Uterus (tissue), 4 donors: ENCODE results near the gene VPS37C. TPM values are rescaled to one million over a fixed set of nuclear protein-coding genes. Genes with fewer than 3 reads are reported as not detected.
"Not testable (repeated sequence)": the region's sequence is repeated elsewhere in the genome, so short reads cannot be mapped to it uniquely, and the experiment has no call there.

ENCODE experiments used
- DNase-seq, 2 donors: peaks; one replicate each; pipeline ENCODE4 v3.0.0-alpha.2; 2019 to 2020
- H3K27ac ChIP-seq, 2 donors: fragments of 200-600 bp; sonication (generic); 1 replicate in 1 of 2; 2 replicates in 1 of 2; pipeline ENCODE4 v1.5.1; 2016 to 2018
- H3K27me3 ChIP-seq, 2 donors: fragments of 200-600 bp; sonication (generic); one replicate each; pipeline ENCODE4 v1.5.1; 2018 to 2019; ENCODE audit warnings: control low read depth in 1 of 2
- H3K36me3 ChIP-seq, 2 donors: fragments of 200-600 bp; sonication (generic); one replicate each; pipeline ENCODE4 v1.5.1; 2019; ENCODE audit warnings: control low read depth in 1 of 2
- H3K4me1 ChIP-seq, 2 donors: fragments of 200-600 bp; sonication (generic); one replicate each; pipeline ENCODE4 v1.5.1; 2018 to 2019; ENCODE audit warnings: control low read depth in 1 of 2
- H3K4me3 ChIP-seq, 2 donors: fragments of 200-600 bp; sonication (generic); 1 replicate in 1 of 2; 2 replicates in 1 of 2; pipeline ENCODE4 v1.5.1; 2018 to 2019; ENCODE audit warnings: mild to moderate bottlenecking in 1 of 2
- H3K9me3 ChIP-seq, 2 donors: fragments of 200-600 bp; sonication (generic); one replicate each; pipeline ENCODE4 v1.5.1; 2019; ENCODE audit warnings: control low read depth in 1 of 2
- POLR2A ChIP-seq, 2 donors: fragments of 450-650 bp; IDR thresholded peaks; one replicate each; pipeline ENCODE4 v1.6.1; 2016; ENCODE audit warnings: antibody characterized with exemption in 2 of 2, mild to moderate bottlenecking in 1 of 2, moderate library complexity in 1 of 2
- intact Hi-C: fragments of 100-400 bp; cut with DNase I; formaldehyde crosslinking; loops from one replicate; pipeline ENCODE4 v1.15.1; 2023; ENCODE audit warnings: low total_unique reads
- total RNA-seq, 4 donors: library from RNA; depleted of rRNA in 3 of 4; stranded (reverse); fragments of >200 nt in 3 of 4; gene quantifications; one replicate each; pipeline versions ENCODE4 v1.1.0 to v1.2.4, GENCODE V29; 2014 to 2023
- TF ChIP-seq, protein P1 (sequence below), 4 experiments: fragments of 200-600 bp in 2 of 4; fragments of 450-650 bp in 2 of 4; sonication (generic) in 2 of 4; IDR thresholded peaks; one replicate each; pipeline ENCODE4 v1.5.1; 2016 to 2019; ENCODE audit warnings: antibody characterized with exemption in 4 of 4, mild to moderate bottlenecking in 2 of 4, moderate library complexity in 1 of 4
- donor health status: DM: yes; HTN: yes; CAD: no.

Gene VPS37C
- total RNA-seq, 4 donors from 2014 or later: 0.26 to 26.3 (median 13.3) TPM

DNA sequence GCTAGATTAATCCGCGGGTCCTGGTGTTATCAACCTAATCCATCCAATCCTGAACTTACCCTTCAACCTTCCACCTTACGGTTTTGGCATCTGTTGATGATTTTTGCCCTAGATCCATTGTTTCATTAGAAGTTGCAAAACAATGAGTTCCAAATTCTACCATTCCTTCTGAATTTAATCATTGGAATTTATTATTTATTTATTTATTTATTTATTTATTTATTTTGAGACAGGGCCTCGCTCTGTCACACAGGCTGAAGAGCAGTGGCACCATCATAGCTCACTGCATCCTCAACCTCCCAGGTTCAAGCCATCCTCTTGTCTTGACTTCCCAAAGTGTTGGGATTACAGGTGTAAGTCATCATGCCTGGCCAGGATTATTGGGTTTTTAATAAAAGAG lies 20.3 kb upstream of the VPS37C start:
- no peak overlapping the region for H3K27ac ChIP-seq
- H3K4me3 ChIP-seq: no peak overlapping the region
- H3K36me3 ChIP-seq: no peaks in the 10 kb centered on the region
- DNase-seq: no peak
- H3K27me3 ChIP-seq: no peaks in the 10 kb centered on the region
- intact Hi-C loops: no loop called here
- TF ChIP-seq, protein P1, sequence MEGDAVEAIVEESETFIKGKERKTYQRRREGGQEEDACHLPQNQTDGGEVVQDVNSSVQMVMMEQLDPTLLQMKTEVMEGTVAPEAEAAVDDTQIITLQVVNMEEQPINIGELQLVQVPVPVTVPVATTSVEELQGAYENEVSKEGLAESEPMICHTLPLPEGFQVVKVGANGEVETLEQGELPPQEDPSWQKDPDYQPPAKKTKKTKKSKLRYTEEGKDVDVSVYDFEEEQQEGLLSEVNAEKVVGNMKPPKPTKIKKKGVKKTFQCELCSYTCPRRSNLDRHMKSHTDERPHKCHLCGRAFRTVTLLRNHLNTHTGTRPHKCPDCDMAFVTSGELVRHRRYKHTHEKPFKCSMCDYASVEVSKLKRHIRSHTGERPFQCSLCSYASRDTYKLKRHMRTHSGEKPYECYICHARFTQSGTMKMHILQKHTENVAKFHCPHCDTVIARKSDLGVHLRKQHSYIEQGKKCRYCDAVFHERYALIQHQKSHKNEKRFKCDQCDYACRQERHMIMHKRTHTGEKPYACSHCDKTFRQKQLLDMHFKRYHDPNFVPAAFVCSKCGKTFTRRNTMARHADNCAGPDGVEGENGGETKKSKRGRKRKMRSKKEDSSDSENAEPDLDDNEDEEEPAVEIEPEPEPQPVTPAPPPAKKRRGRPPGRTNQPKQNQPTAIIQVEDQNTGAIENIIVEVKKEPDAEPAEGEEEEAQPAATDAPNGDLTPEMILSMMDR (IDR thresholded peaks at IDR 0.05): no peak
- TF ChIP-seq POLR2A (IDR thresholded peaks at IDR 0.05): no peak
- no peaks in the 10 kb centered on the region for H3K4me1 ChIP-seq
- H3K9me3 ChIP-seq: no peaks in the 10 kb centered on the region

DNA sequence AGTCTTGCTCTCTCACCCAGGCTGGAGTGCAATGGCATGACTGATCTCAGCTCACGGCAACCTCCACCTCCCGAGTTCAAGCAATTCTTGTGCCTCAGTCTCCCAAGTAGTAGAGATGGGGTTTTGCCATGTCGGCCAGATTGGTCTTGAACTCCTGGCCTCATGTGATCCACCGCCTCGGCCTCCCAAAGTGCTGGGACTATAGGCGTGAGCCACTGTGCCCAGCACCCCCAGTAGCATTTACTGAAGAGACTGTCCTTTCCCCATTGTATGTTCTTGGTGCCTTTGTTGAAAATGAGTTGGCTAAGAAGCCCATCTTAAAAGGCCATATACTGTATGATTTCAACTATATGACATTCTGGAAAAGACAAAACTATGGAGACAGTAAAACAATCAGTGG lies 19.0 kb upstream of the VPS37C start:
- H3K9me3 ChIP-seq, H3K36me3 ChIP-seq, H3K27ac ChIP-seq, intact Hi-C loops, H3K27me3 ChIP-seq, H3K4me1 ChIP-seq, DNase-seq, H3K4me3 ChIP-seq: not testable (repeated sequence)

DNA sequence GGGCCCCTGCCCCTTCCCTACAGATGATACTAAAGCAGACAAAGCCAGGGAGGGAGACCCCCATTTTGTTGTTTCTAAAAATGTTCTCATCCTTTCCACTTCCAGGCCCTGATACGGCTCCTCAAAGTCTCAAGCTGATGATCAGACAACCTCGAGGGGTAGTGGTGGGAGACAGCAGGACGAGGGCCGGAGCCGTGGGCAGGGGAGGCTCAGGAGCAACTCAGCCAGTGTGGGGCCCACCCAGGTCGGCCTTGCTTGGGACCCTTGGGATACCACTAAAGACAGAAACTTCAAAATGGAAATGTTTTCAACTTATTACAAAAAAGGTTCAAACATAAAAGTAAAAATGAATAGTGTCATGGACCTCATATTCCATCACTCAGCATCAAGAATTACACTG lies 15.2 kb upstream of the VPS37C start:
- H3K36me3 ChIP-seq: no peaks in the 10 kb centered on the region
- H3K4me1 ChIP-seq: no peaks in the 10 kb centered on the region
- H3K27ac ChIP-seq: no peak overlapping the region
- intact Hi-C loops: loop anchor here (10.0 kb wide), 1 partner anchor 342 kb away; no protein-coding TSS in a partner anchor
- no peak overlapping the region for H3K4me3 ChIP-seq
- TF ChIP-seq POLR2A (IDR thresholded peaks at IDR 0.05): no peak
- TF ChIP-seq, protein P1 (IDR thresholded peaks at IDR 0.05): no peak
- H3K9me3 ChIP-seq: no peaks in the 10 kb centered on the region
- DNase-seq: no peak
- no peaks in the 10 kb centered on the region for H3K27me3 ChIP-seq

DNA sequence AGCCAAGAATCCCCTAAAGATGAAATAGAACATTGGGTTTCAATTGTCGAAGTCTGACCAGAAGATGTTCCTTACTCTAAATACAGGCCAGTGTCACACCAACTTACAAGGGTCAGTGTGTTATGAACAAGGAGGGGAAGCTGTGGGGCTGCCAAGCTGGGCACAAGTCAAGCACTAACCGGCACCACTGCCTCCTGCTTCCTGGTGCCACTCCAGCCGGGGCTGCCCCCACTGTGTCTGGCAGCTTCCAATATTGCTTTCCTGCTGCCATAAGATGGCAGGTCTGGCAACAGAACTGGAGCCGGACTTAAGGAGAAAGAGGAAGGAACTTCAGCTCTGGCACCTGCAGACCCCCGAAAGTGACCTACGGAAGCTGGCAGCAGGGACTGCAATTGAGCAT lies 13.7 kb upstream of the VPS37C start:
- H3K4me3 ChIP-seq: no peak overlapping the region
- no peak for TF ChIP-seq POLR2A (IDR thresholded peaks at IDR 0.05)
- TF ChIP-seq, protein P1 (IDR thresholded peaks at IDR 0.05): no peak
- H3K27ac ChIP-seq: no peak overlapping the region
- no peak for DNase-seq
- intact Hi-C loops: loop anchor here (10.0 kb wide), 1 partner anchor 340 kb away; no protein-coding TSS in a partner anchor
- no peaks in the 10 kb centered on the region for H3K4me1 ChIP-seq
- no peaks in the 10 kb centered on the region for H3K27me3 ChIP-seq
- no peaks in the 10 kb centered on the region for H3K36me3 ChIP-seq
- no peaks in the 10 kb centered on the region for H3K9me3 ChIP-seq

DNA sequence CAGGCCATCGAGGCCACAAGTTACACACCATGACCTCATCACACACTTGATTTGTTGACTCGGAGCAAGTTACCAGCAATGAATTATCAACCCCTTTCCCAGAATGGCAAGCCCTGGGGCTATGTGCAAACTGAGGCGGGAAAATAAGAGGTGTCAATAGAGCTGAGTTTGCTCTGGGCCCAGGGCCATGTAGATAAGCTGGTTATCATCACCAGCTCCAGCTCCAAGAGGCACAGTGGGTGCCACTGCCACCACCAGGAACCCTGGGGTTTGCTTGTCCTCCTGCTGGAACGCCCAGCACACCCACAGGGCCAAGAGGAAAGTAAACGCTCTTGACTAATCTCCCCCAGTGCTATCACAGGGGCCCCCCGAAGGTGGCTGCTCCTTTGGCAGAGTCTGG lies 13.0 kb upstream of the VPS37C start:
- no peak for TF ChIP-seq POLR2A (IDR thresholded peaks at IDR 0.05)
- TF ChIP-seq, protein P1 (IDR thresholded peaks at IDR 0.05): no peak
- H3K4me3 ChIP-seq: no peak overlapping the region
- no peak overlapping the region for H3K27ac ChIP-seq
- intact Hi-C loops: loop anchor here (10.0 kb wide), 1 partner anchor 339 kb away; no protein-coding TSS in a partner anchor
- H3K9me3 ChIP-seq: no peaks in the 10 kb centered on the region
- H3K27me3 ChIP-seq: no peaks in the 10 kb centered on the region
- no peak for DNase-seq
- no peaks in the 10 kb centered on the region for H3K4me1 ChIP-seq
- no peaks in the 10 kb centered on the region for H3K36me3 ChIP-seq

DNA sequence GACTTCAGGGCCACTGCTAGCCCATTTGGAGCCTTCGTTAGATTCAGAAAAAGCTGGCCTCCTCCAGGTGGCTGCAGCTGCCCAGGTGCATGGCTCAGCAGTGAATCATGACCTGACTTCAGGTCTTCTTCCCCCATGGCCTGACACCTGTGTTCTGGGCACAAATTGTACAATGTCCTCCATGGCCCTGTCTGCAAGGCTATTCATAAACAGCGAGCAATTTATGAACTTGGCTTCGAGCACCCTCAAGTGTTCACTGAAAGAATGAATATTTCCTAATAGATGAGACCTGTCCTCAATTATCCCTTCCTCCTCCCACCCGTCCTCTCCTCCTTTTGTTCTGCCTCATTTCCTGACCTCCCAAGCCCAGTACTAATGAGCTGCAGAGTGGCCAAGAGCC lies 12.2 kb upstream of the VPS37C start:
- Histone ChIP-seq H3K9me3 (no peaks in the 10 kb centered on the region), H3K27ac (no peak overlapping the region), H3K4me3 (no peak overlapping the region), H3K36me3 (no peaks in the 10 kb centered on the region), H3K4me1 (no peaks in the 10 kb centered on the region), H3K27me3 (no peaks in the 10 kb centered on the region)
- TF ChIP-seq, protein P1 (IDR thresholded peaks at IDR 0.05): peak in 1 of 4 experiments; percentile 11
- no peak for TF ChIP-seq POLR2A (IDR thresholded peaks at IDR 0.05)
- no peak for DNase-seq
- intact Hi-C loops: loop anchor here (10.0 kb wide), 1 partner anchor 339 kb away; no protein-coding TSS in a partner anchor
